Suprapubic skin (tissue), 4 donors: ENCODE data around the gene ANAPC1. TPM values are rescaled to one million over a fixed set of nuclear protein-coding genes. Genes with fewer than 3 reads are reported as not detected.
"Not testable (repeated sequence)": the region's sequence is repeated elsewhere in the genome, so short reads cannot be mapped to it uniquely, and the experiment has no call there.

ENCODE experiments used
- DNase-seq, 2 donors: peaks; one replicate each; pipeline ENCODE4 v3.0.0-alpha.2; 2019; ENCODE audit warnings: low spot score in 2 of 2
- H3K27ac ChIP-seq: fragments of 200-600 bp; sonication (generic); one replicate; pipeline ENCODE4 v1.5.1; 2019
- H3K27me3 ChIP-seq: fragments of 200-600 bp; sonication (generic); one replicate; pipeline ENCODE4 v1.5.1; 2019
- H3K36me3 ChIP-seq: fragments of 200-600 bp; sonication (generic); one replicate; pipeline ENCODE4 v1.5.1; 2019
- H3K4me1 ChIP-seq: fragments of 200-600 bp; sonication (generic); one replicate; pipeline ENCODE4 v1.5.1; 2019
- H3K4me3 ChIP-seq: fragments of 200-600 bp; sonication (generic); one replicate; pipeline ENCODE4 v1.5.1; 2019; ENCODE audit warnings: mild to moderate bottlenecking
- H3K9me3 ChIP-seq: fragments of 200-600 bp; sonication (generic); one replicate; pipeline ENCODE4 v1.5.1; 2019
- EP300 ChIP-seq: sonication (generic); formaldehyde crosslinking; IDR thresholded peaks from one replicate; pipeline ENCODE4 v1.6.1; 2017; ENCODE audit warnings: antibody characterized with exemption
- POLR2A ChIP-seq, 2 donors: fragments of 450-650 bp; IDR thresholded peaks; one replicate each; pipeline ENCODE4 v1.6.1; 2017; ENCODE audit warnings: antibody characterized with exemption in 2 of 2, mild to moderate bottlenecking in 2 of 2, moderate library complexity in 2 of 2
- POLR2AphosphoS5 ChIP-seq, 3 donors: sonication (generic); formaldehyde crosslinking; IDR thresholded peaks; one replicate each; pipeline ENCODE4 v1.6.1; 2017; ENCODE audit warnings: antibody characterized with exemption in 3 of 3
- WGBS: methylation state at CpG from one replicate; pipeline ENCODE4 v1.1.5; 2018; 5-methylcytosine and 5-hydroxymethylcytosine counted together
- total RNA-seq, 4 donors: library from RNA; depleted of rRNA; stranded (reverse); fragments of >200 nt; gene quantifications; one replicate each; pipeline ENCODE4 v1.1.0, GENCODE V29; 2016
- TF ChIP-seq, protein P1 (sequence below), 2 donors: fragments of 200-600 bp in 1 of 2; fragments of 450-650 bp in 1 of 2; sonication (generic) in 1 of 2; IDR thresholded peaks; one replicate each; pipeline ENCODE4 v1.5.1; 2016 to 2019; ENCODE audit warnings: antibody characterized with exemption in 2 of 2, mild to moderate bottlenecking in 1 of 2, moderate library complexity in 1 of 2

Gene ANAPC1
- total RNA-seq, 4 donors from 2014 or later, result 35.9 to 101 (median 39.5) TPM

DNA sequence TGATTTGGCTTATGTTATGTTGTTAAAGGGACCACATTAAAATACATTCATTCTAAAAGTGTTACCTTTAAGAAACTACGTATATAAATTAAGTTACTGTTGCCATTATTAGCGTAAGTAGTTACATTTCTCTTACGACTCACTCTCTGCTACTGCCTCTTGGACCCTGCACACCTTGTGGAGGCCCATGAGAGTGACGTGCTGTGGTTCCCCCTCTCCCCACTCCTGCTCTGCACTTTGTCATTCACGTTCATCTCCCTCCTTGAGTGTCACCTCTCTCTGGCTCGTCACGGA lies 13.6 kb upstream of the ANAPC1 start:
- H3K27ac ChIP-seq, result peak overlapping the region; percentile 77
- no peak for TF ChIP-seq POLR2AphosphoS5 (IDR thresholded peaks at IDR 0.05)
- TF ChIP-seq, protein P1, sequence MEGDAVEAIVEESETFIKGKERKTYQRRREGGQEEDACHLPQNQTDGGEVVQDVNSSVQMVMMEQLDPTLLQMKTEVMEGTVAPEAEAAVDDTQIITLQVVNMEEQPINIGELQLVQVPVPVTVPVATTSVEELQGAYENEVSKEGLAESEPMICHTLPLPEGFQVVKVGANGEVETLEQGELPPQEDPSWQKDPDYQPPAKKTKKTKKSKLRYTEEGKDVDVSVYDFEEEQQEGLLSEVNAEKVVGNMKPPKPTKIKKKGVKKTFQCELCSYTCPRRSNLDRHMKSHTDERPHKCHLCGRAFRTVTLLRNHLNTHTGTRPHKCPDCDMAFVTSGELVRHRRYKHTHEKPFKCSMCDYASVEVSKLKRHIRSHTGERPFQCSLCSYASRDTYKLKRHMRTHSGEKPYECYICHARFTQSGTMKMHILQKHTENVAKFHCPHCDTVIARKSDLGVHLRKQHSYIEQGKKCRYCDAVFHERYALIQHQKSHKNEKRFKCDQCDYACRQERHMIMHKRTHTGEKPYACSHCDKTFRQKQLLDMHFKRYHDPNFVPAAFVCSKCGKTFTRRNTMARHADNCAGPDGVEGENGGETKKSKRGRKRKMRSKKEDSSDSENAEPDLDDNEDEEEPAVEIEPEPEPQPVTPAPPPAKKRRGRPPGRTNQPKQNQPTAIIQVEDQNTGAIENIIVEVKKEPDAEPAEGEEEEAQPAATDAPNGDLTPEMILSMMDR (IDR thresholded peaks at IDR 0.05), result no peak
- no peak for TF ChIP-seq EP300
- TF ChIP-seq POLR2A (IDR thresholded peaks at IDR 0.05), result no peak
- H3K4me1 ChIP-seq, result peaks cover 40% of the 10 kb centered on the region

DNA sequence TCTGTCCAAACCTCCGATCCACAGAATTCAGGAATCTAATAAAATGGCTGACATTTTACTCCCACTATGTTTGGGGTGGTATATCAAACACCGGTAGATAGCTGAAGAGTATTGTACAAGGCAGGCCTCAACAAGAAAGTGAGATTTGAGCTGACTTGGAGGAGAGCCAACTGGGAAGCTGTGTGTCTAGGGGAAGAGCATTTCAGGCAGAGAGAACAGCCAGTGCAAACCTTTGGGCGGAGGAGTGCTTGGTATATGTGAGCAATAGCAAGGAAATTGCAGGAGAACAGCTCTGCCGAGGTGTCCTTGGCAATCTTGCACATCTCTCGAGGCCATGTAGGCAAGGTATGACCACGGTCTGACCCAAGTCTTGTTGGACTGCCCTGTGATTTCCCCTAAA lies 12.6 kb upstream of the ANAPC1 start:
- Histone ChIP-seq H3K36me3 (no peaks in the 10 kb centered on the region), H3K27ac (no peak overlapping the region), H3K4me1 (peaks cover 40% of the 10 kb centered on the region), H3K4me3 (no peak overlapping the region), H3K27me3 (peaks cover 4% of the 10 kb centered on the region), H3K9me3 (no peaks in the 10 kb centered on the region)
- WGBS, result 54% methylated on average over 6 of the region's 6 CpGs
- TF ChIP-seq POLR2A (IDR thresholded peaks at IDR 0.05) (no peak), POLR2AphosphoS5 (IDR thresholded peaks at IDR 0.05) (no peak), EP300 (no peak)
- TF ChIP-seq, protein P1 (IDR thresholded peaks at IDR 0.05), result no peak
- DNase-seq, result no peak

More for the DNA sequence above, 13.6 kb upstream of the ANAPC1 start:
- no peak for DNase-seq
- H3K36me3 ChIP-seq, result no peaks in the 10 kb centered on the region
- peak overlapping the region; percentile 67 for H3K4me3 ChIP-seq
- no peaks in the 10 kb centered on the region for H3K9me3 ChIP-seq
- 3% methylated on average over 7 of the region's 7 CpGs for WGBS
- peaks cover 4% of the 10 kb centered on the region for H3K27me3 ChIP-seq

DNA sequence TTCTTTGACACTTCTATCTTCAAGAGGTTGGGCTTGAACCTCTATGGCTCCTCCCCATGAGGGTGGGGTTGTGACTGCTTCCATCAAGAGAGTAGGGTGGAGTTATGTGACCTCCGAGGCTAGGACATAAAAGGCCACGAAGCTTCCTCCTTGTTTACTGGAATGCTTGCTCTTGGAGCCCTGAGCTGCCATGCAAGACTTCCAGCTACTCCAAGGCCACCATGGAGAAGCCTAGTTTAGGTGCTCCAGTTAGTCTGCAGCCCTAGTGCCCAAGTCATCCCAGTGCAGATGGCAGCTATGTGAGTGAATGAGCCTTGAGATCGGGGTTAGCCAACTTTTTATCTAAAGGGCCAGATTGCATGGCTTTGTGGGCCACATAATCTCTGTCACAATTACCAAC lies 12.0 kb upstream of the ANAPC1 start:
- WGBS, result 61% methylated on average over 3 of the region's 3 CpGs
- TF ChIP-seq, protein P1 (IDR thresholded peaks at IDR 0.05), result no peak
- TF ChIP-seq POLR2A (IDR thresholded peaks at IDR 0.05), result no peak
- H3K27ac ChIP-seq, result no peak overlapping the region

DNA sequence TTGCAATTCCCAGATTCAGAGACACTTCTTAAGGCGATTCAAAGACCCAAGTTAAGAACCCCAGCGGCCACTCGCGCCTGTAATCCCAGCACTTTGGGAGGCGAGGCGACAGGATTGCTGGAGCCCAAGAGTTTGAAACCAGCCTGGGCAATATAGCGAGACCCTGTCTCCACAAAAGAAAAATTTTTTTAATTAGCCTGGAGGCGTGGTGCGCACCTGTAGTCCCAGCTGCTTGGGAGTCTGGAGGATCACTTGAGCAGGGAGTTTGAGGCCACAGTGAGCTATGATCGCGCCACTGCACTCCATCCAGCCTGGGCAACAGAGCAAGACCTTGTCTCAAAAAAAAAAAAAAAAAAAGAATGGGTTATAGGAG lies 585 bp upstream of the ANAPC1 start:
- H3K27me3 ChIP-seq, result no peaks in the 10 kb centered on the region
- H3K9me3 ChIP-seq, result no peaks in the 10 kb centered on the region
- peaks cover 7% of the 10 kb centered on the region for H3K36me3 ChIP-seq
- DNase-seq, result no peak
- peak overlapping the region; percentile 93 for H3K4me3 ChIP-seq
- peaks cover 19% of the 10 kb centered on the region for H3K4me1 ChIP-seq
- TF ChIP-seq POLR2A (IDR thresholded peaks at IDR 0.05) (no peak), EP300 (no peak), POLR2AphosphoS5 (IDR thresholded peaks at IDR 0.05) (no peak)
- TF ChIP-seq, protein P1 (IDR thresholded peaks at IDR 0.05), result no peak
- WGBS, result 16% methylated on average over 11 of the region's 11 CpGs
- H3K27ac ChIP-seq, result peak overlapping the region; percentile 86

More for the DNA sequence above, 12.0 kb upstream of the ANAPC1 start:
- no peak overlapping the region for H3K4me3 ChIP-seq
- H3K9me3 ChIP-seq, result no peaks in the 10 kb centered on the region
- peaks cover 38% of the 10 kb centered on the region for H3K4me1 ChIP-seq
- no peaks in the 10 kb centered on the region for H3K36me3 ChIP-seq
- H3K27me3 ChIP-seq, result peaks cover 4% of the 10 kb centered on the region
- no peak for DNase-seq

DNA sequence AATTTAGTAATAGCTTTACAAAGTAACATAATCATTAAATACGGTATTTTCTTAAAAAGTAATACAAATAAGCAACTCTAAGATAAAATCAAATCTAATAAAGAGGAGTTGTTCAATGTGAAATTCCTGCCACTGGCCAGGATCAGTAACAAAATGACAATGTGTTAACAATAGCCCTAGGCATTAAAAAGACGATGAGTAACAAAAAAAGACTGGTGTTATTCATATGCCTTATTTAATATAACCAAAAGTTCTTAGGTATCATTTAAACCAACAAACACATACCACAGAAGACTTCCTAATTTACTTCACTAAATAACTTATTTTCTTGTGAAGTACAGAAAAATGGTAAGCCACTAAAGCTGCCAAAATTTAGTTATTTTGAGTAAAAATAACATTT lies 11.2 kb downstream of the ANAPC1 start:
- peaks cover 33% of the 10 kb centered on the region for H3K36me3 ChIP-seq
- 86% methylated on average over 2 of the region's 2 CpGs for WGBS

DNA sequence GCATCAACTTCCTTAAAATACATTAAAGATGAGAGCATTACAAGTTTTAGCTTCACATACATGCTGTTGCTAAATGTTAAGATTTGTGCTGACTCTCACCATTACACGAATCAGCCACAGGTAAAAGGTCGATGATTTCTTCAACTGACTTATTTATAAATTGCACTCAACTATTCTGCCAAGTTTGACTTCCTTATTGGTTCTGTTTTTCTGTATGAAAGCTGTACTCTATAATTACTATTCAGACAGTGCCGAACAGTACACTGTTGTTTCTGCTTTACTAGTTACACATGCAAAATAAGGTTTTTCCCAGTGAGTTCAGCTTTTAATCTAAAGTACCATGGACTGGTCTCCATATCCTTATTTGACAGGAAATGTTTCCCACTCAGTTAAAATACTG lies 18.9 kb downstream of the ANAPC1 start:
- not testable (repeated sequence) for H3K27me3 ChIP-seq, H3K4me1 ChIP-seq, H3K4me3 ChIP-seq, H3K27ac ChIP-seq, H3K9me3 ChIP-seq, DNase-seq
- WGBS, result 80% methylated on average over 3 of the region's 3 CpGs
- peaks cover 20% of the 10 kb centered on the region for H3K36me3 ChIP-seq

More for the DNA sequence above, 11.2 kb downstream of the ANAPC1 start:
- H3K27ac ChIP-seq, H3K27me3 ChIP-seq, H3K9me3 ChIP-seq, H3K4me1 ChIP-seq, DNase-seq, H3K4me3 ChIP-seq: not testable (repeated sequence)

DNA sequence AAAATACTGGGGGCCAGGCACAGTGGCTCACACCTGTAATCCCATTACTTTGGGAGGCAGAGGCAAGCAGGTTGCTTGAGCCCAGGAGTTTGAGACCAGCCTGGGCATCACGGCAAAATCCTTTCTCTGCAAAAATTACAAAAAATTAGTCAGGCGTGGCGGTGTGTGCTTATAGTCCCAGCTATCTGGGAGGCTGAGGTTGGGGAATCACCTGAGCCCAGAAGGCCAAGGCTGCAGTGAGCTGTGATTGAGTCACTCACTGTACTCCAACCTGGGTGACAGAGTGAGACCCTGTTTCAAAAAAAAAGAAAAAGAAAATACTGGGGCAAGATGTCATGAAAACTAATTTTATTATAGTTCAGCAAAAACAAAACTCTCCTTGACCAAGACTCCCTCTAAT lies 24.0 kb downstream of the ANAPC1 start:
- H3K27me3 ChIP-seq, DNase-seq, H3K4me1 ChIP-seq, H3K4me3 ChIP-seq, H3K27ac ChIP-seq, H3K9me3 ChIP-seq: not testable (repeated sequence)
- WGBS, result 73% methylated on average over 3 of the region's 3 CpGs
- peaks cover 18% of the 10 kb centered on the region for H3K36me3 ChIP-seq

DNA sequence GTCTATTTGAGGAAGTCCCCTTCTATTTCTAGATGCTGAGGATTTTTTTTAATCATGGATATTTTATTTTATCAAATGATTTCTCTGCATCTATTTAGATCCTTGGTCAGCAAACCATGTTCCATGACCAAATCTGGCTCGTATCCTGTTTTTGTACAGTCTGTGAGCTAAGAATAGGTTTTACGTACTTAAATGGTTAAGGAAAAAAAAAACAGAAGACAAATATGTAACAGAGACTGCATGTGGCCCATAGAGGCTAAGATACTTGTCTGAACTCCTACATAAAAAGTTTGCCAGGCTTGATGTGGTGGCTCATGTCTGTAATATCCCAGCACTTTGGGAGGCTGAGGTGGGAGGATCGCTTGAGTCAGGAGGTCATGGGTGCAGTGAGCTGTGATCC lies 31.4 kb downstream of the ANAPC1 start:
- not testable (repeated sequence) for H3K27ac ChIP-seq, H3K9me3 ChIP-seq, H3K4me3 ChIP-seq, DNase-seq, H3K27me3 ChIP-seq, H3K4me1 ChIP-seq
- WGBS, result 87% methylated on average over 3 of the region's 3 CpGs
- peaks cover 19% of the 10 kb centered on the region for H3K36me3 ChIP-seq
